IMR-90 (cell line): Measurements from ENCODE around the gene GRAMD2B. TPM values are rescaled to one million over a fixed set of nuclear protein-coding genes. Genes with fewer than 3 reads are reported as not detected.

Source experiments
- ATAC-seq: fragments of 200-7000 bp; cut with Tn5 transposase; 2 replicates; pipeline ENCODE4 v1.9.1; 2020; ENCODE audit warnings: low read depth, mild to moderate bottlenecking, moderate library complexity
- BruUV-seq: library from RNA; stranded (reverse); fragments of 400-500 nt; replicated peaks from 2 replicates; lab custom pipeline; 2021; lab: Mats Ljungman, UMichigan
- CTCF ChIA-PET: fragments of 300-600 bp; formaldehyde crosslinking; extraction: SDS; loops from one replicate; lab custom pipeline; 2021; ENCODE audit warnings: antibody characterized with exemption; lab: Yijun Ruan, JAX
- POLR2A ChIA-PET: fragments of 300-600 bp; sonication (Branson Sonifier 250); formaldehyde crosslinking; loops from one replicate; lab custom pipeline; 2022; ENCODE audit warnings: antibody characterized with exemption; ENCODE audit not compliant: unreplicated experiment; lab: Charles Lee
- DNase-seq: peaks from one replicate; pipeline ENCODE4 v3.0.0; 2013
- H2AFZ ChIP-seq: replicated peaks from 2 replicates; pipeline ENCODE3; 2013; ENCODE audit warnings: low read length, mild to moderate bottlenecking; ENCODE audit not compliant: poor library complexity
- H2AK5ac ChIP-seq: 2 replicates; pipeline ENCODE4 v1.6.1; 2013; ENCODE audit warnings: low read depth, low read length, inconsistent platforms
- H2AK9ac ChIP-seq: replicated peaks from 2 replicates; pipeline ENCODE3; 2013; ENCODE audit warnings: mild to moderate bottlenecking, low read depth, low read length, moderate library complexity; ENCODE audit not compliant: poor library complexity
- H2BK120ac ChIP-seq: 2 replicates; pipeline ENCODE4 v1.6.1; 2013; ENCODE audit warnings: low read depth, low read length, inconsistent platforms
- H2BK15ac ChIP-seq: 3 replicates; pipeline ENCODE4 v1.6.1; 2013; ENCODE audit warnings: low read depth, low read length, inconsistent platforms
- H2BK20ac ChIP-seq: 2 replicates; pipeline ENCODE4 v1.6.1; 2013; ENCODE audit warnings: low read depth, mild to moderate bottlenecking, inconsistent platforms, low read length, moderate library complexity
- H2BK5ac ChIP-seq: 2 replicates; pipeline ENCODE4 v1.6.1; 2013; ENCODE audit warnings: mild to moderate bottlenecking, low read depth, low read length, inconsistent platforms; ENCODE audit not compliant: poor library complexity, severe bottlenecking
- H3K14ac ChIP-seq: replicated peaks from 2 replicates; pipeline ENCODE4 v1.6.1; 2013; ENCODE audit warnings: low read depth, low read length, inconsistent platforms
- H3K18ac ChIP-seq: 2 replicates; pipeline ENCODE4 v1.6.1; 2013; ENCODE audit warnings: low read depth, low read length, control low read depth
- H3K23ac ChIP-seq: 2 replicates; pipeline ENCODE4 v1.6.1; 2013; ENCODE audit warnings: low read depth, low read length, inconsistent platforms
- H3K27ac ChIP-seq: 2 replicates; pipeline ENCODE4 v1.5.1; 2013; ENCODE audit warnings: mild to moderate bottlenecking, control low read depth, low read length; ENCODE audit not compliant: insufficient read depth
- H3K27me3 ChIP-seq: 2 replicates; pipeline ENCODE4 v1.6.1; 2013; ENCODE audit warnings: low read length; ENCODE audit not compliant: control insufficient read depth, insufficient read depth
- H3K36me3 ChIP-seq: 2 replicates; pipeline ENCODE4 v1.6.1; 2013; ENCODE audit warnings: low read length, mixed read lengths; ENCODE audit not compliant: control insufficient read depth, insufficient read depth
- H3K4ac ChIP-seq: 2 replicates; pipeline ENCODE4 v1.6.1; 2013; ENCODE audit warnings: low read depth, low read length, inconsistent platforms
- H3K4me1 ChIP-seq: 2 replicates; pipeline ENCODE4 v1.6.1; 2013; ENCODE audit warnings: low read length, mixed read lengths; ENCODE audit not compliant: control insufficient read depth, insufficient read depth
- H3K4me2 ChIP-seq: 2 replicates; pipeline ENCODE4 v1.6.1; 2013; ENCODE audit warnings: low read depth, mild to moderate bottlenecking, control low read depth, low read length, moderate library complexity
- H3K4me3 ChIP-seq: 2 replicates; pipeline ENCODE4 v1.5.1; 2013; ENCODE audit warnings: low read depth, mild to moderate bottlenecking, control low read depth, low read length, moderate library complexity; ENCODE audit not compliant: insufficient read depth
- H3K56ac ChIP-seq: 2 replicates; pipeline ENCODE4 v1.6.1; 2013; ENCODE audit warnings: low read length, inconsistent platforms; ENCODE audit not compliant: insufficient read depth; ENCODE audit errors: extremely low read depth
- H3K79me1 ChIP-seq, 2 experiments: 2 replicates each; pipeline ENCODE4 v1.6.1; 2013; ENCODE audit warnings: low read length in 2 of 2, inconsistent platforms in 1 of 2, low read depth in 1 of 2
- H3K9ac ChIP-seq: 2 replicates; pipeline ENCODE4 v1.6.1; 2013; ENCODE audit warnings: low read depth, low read length, control low read depth
- H3K9me1 ChIP-seq: 2 replicates; pipeline ENCODE4 v1.6.1; 2013; ENCODE audit warnings: low read length, inconsistent platforms; ENCODE audit not compliant: insufficient read depth
- H3K9me3 ChIP-seq: 2 replicates; pipeline ENCODE4 v1.6.1; 2013; ENCODE audit warnings: low read length; ENCODE audit not compliant: control insufficient read depth, insufficient read depth
- H4K20me1 ChIP-seq: 2 replicates; pipeline ENCODE4 v1.6.1; 2013; ENCODE audit warnings: low read length, inconsistent platforms; ENCODE audit not compliant: insufficient read depth
- H4K5ac ChIP-seq: 2 replicates; pipeline ENCODE4 v1.6.1; 2013; ENCODE audit warnings: mild to moderate bottlenecking, low read depth, low read length, control low read depth
- H4K8ac ChIP-seq, 2 experiments: 2 replicates each; pipeline ENCODE4 v1.6.1; 2013; ENCODE audit warnings: low read depth in 2 of 2, low read length in 2 of 2, control low read depth in 1 of 2, inconsistent platforms in 1 of 2
- H4K91ac ChIP-seq: 2 replicates; pipeline ENCODE4 v1.6.1; 2013; ENCODE audit warnings: low read depth, low read length, inconsistent platforms; ENCODE audit not compliant: insufficient read depth
- BHLHE40 ChIP-seq: fragments of 150-350 bp; IDR thresholded peaks from 2 replicates; pipeline ENCODE4 v1.6.1; 2016; ENCODE audit warnings: mild to moderate bottlenecking, low read depth, low read length
- CEBPB ChIP-seq: IDR thresholded peaks from 2 replicates; pipeline ENCODE4 v1.6.1; 2012; ENCODE audit warnings: low read depth, low read length, improper control_type of control experiment
- CHD1 ChIP-seq: IDR thresholded peaks from 2 replicates; pipeline ENCODE4 v1.6.1; 2012; ENCODE audit warnings: low read depth, low read length, improper control_type of control experiment
- ELK1 ChIP-seq: fragments of 150-350 bp; IDR thresholded peaks from 2 replicates; pipeline ENCODE4 v1.6.1; 2016; ENCODE audit warnings: low read depth, mild to moderate bottlenecking, low read length, moderate library complexity, borderline replicate concordance
- FOS ChIP-seq: fragments of 150-350 bp; IDR thresholded peaks from 2 replicates; pipeline ENCODE4 v1.6.1; 2016; ENCODE audit warnings: low read depth, low read length
- MAFK ChIP-seq: IDR thresholded peaks from 2 replicates; pipeline ENCODE4 v1.6.1; 2012; ENCODE audit warnings: low read depth, low read length, improper control_type of control experiment
- MAZ ChIP-seq: IDR thresholded peaks from 2 replicates; pipeline ENCODE4 v1.6.1; 2012; ENCODE audit warnings: low read depth, mild to moderate bottlenecking, low read length, improper control_type of control experiment, moderate library complexity, borderline replicate concordance
- MXI1 ChIP-seq: IDR thresholded peaks from 2 replicates; pipeline ENCODE4 v1.6.1; 2012; ENCODE audit warnings: low read depth, mild to moderate bottlenecking, low read length, moderate library complexity, borderline replicate concordance
- NFE2L2 ChIP-seq: fragments of 150-350 bp; IDR thresholded peaks from 2 replicates; pipeline ENCODE4 v1.6.1; 2016; ENCODE audit warnings: low read depth, mild to moderate bottlenecking, low read length
- RAD21 ChIP-seq: IDR thresholded peaks from 2 replicates; pipeline ENCODE4 v1.6.1; 2012; ENCODE audit warnings: low read length, improper control_type of control experiment
- RCOR1 ChIP-seq: IDR thresholded peaks from 2 replicates; pipeline ENCODE4 v1.6.1; 2012; ENCODE audit warnings: mild to moderate bottlenecking, low read length, improper control_type of control experiment; ENCODE audit not compliant: insufficient replicate concordance
- RFX5 ChIP-seq: IDR thresholded peaks from 2 replicates; pipeline ENCODE4 v1.8.0; 2012; ENCODE audit warnings: low read depth, mild to moderate bottlenecking, low read length, moderate library complexity
- SMC3 ChIP-seq: fragments of 150-350 bp; IDR thresholded peaks from 2 replicates; pipeline ENCODE4 v1.6.1; 2016; ENCODE audit warnings: low read depth, mild to moderate bottlenecking, antibody characterized with exemption, low read length, moderate library complexity
- WGBS, 2 experiments: methylation state at CpG; one replicate each; pipeline versions ENCODE4 v1.1.5 to v1.1.7; 2013; ENCODE audit warnings: missing lambda C conversion rate in 2 of 2; ENCODE audit not compliant: insufficient read length in 1 of 2; ENCODE audit errors: extremely low coverage in 2 of 2; 5-methylcytosine and 5-hydroxymethylcytosine counted together
- dilution Hi-C: fragments of 300-500 bp; cut with HindIII; formaldehyde crosslinking; loops from one replicate; pipeline ENCODE4 v1.14.3; 2018; ENCODE audit warnings: low sequenced_read_pairs; ENCODE audit not compliant: unreplicated experiment
- in situ Hi-C: fragments of 300-500 bp; cut with MboI; formaldehyde crosslinking; loops from 3 replicates; pipeline ENCODE4 v1.14.3; 2019; ENCODE audit warnings: low sequenced_read_pairs, inconsistent platforms, mixed read lengths
- intact Hi-C: fragments of 100-400 bp; cut with micrococcal nuclease; formaldehyde crosslinking; loops from 2 replicates; pipeline ENCODE4 v1.10.0; 2022
- polyA plus RNA-seq, 3 experiments: library from polyadenylated mRNA; depleted of rRNA; stranded (reverse); fragments of >200 nt; gene quantifications; 2 replicates each; pipeline ENCODE4 v1.2.3, GENCODE V29; 2012; ENCODE audit warnings: low replicate concordance in 1 of 3
- total RNA-seq: library from RNA; depleted of rRNA; stranded (reverse); fragments of >200 nt; gene quantifications from 2 replicates; pipeline ENCODE4 v1.2.3, GENCODE V29; 2012
- TF ChIP-seq, protein P1 (sequence below): fragments of 150-350 bp; IDR thresholded peaks from 2 replicates; pipeline ENCODE4 v1.6.1; 2017; ENCODE audit warnings: mild to moderate bottlenecking, antibody characterized with exemption, low read length, low read depth
- TF ChIP-seq, protein P2 (sequence below): conservative IDR thresholded peaks from 2 replicates; pipeline ENCODE4 v1.5.1; 2012; ENCODE audit warnings: mild to moderate bottlenecking, low read depth, low read length, improper control_type of control experiment

The GRAMD2B gene
- total and polyA plus RNA-seq, 2 of the 4 experiments (the other 2 are of a cell fraction) = 13.9 to 20.3 TPM

DNA sequence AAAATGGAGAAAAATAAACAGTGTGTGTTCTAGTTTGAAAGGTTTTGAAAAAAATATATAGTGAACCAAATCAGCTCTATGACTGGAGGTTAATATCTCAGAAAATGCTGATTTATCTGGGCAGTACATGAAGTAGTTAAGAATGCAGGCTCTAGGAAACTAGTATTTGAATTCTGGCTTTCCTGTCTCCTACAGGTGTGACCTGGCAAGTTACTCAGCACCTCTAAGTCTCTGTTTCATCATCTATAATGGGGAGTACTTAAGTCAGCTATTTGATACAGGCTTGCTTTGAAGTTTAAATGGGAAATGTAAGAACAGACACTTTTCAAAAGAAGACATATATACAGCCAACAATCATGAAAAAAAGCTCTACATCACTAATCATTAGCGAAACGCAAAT, 5.2 kb downstream of the GRAMD2B start:
- peaks cover 9 to 56% of the 10 kb centered on the region in 2 experiments; a peak in 3 of 4 replicates for H3K79me1 ChIP-seq
- no peak overlapping the region for H4K8ac ChIP-seq
- H3K18ac ChIP-seq = no peak overlapping the region
- no CpG with 5 or more reads among the region's 2 CpGs for whole genome bisulfite sequencing, 2 experiments
- H3K4me3 ChIP-seq = no peak overlapping the region
- no peak overlapping the region for H2BK20ac ChIP-seq
- no peak overlapping the region for H3K56ac ChIP-seq
- intact Hi-C loops (no loop called here), in situ Hi-C loops (no loop called here), dilution Hi-C loops (no loop called here)
- no peak overlapping the region for H2AK5ac ChIP-seq
- no peaks in the 10 kb centered on the region for H4K20me1 ChIP-seq
- no peak overlapping the region for H2BK15ac ChIP-seq
- peaks cover 3% of the 10 kb centered on the region; the same call in 1 of the 2 replicates for H3K4me1 ChIP-seq
- DNase-seq (no peak), ATAC-seq (no peak)
- H4K91ac ChIP-seq = no peak overlapping the region
- BruUV-seq = no TSS peak
- no peak overlapping the region for H3K14ac ChIP-seq
- no peaks in the 10 kb centered on the region for H3K9me3 ChIP-seq
- TF ChIP-seq ELK1 (no peak), CEBPB (no peak), CHD1 (no peak), MAFK (no peak), RFX5 (no peak), RCOR1 (no peak), RAD21 (no peak), NFE2L2 (no peak), FOS (no peak), BHLHE40 (no peak), SMC3 (no peak), MXI1 (no peak), MAZ (no peak)
- TF ChIP-seq, protein P1, sequence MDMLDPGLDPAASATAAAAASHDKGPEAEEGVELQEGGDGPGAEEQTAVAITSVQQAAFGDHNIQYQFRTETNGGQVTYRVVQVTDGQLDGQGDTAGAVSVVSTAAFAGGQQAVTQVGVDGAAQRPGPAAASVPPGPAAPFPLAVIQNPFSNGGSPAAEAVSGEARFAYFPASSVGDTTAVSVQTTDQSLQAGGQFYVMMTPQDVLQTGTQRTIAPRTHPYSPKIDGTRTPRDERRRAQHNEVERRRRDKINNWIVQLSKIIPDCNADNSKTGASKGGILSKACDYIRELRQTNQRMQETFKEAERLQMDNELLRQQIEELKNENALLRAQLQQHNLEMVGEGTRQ = no peak
- TF ChIP-seq, protein P2, sequence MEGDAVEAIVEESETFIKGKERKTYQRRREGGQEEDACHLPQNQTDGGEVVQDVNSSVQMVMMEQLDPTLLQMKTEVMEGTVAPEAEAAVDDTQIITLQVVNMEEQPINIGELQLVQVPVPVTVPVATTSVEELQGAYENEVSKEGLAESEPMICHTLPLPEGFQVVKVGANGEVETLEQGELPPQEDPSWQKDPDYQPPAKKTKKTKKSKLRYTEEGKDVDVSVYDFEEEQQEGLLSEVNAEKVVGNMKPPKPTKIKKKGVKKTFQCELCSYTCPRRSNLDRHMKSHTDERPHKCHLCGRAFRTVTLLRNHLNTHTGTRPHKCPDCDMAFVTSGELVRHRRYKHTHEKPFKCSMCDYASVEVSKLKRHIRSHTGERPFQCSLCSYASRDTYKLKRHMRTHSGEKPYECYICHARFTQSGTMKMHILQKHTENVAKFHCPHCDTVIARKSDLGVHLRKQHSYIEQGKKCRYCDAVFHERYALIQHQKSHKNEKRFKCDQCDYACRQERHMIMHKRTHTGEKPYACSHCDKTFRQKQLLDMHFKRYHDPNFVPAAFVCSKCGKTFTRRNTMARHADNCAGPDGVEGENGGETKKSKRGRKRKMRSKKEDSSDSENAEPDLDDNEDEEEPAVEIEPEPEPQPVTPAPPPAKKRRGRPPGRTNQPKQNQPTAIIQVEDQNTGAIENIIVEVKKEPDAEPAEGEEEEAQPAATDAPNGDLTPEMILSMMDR = no peak
- no peak overlapping the region for H4K5ac ChIP-seq
- no peak overlapping the region for H3K4ac ChIP-seq
- H3K9ac ChIP-seq = no peak overlapping the region
- H2BK120ac ChIP-seq = no peak overlapping the region
- H2AFZ ChIP-seq = no peak overlapping the region
- H2AK9ac ChIP-seq = no peak overlapping the region
- no peaks in the 10 kb centered on the region for H3K36me3 ChIP-seq
- POLR2A ChIA-PET = no interaction called here
- no peak overlapping the region for H3K4me2 ChIP-seq
- no peaks in the 10 kb centered on the region for H3K9me1 ChIP-seq
- H3K23ac ChIP-seq = no peak overlapping the region
- CTCF ChIA-PET = no interaction called here
- no peak overlapping the region for H2BK5ac ChIP-seq
- H3K27ac ChIP-seq = no peak overlapping the region
- no peaks in the 10 kb centered on the region for H3K27me3 ChIP-seq
